WTC11 (cell line): ENCODE results near the gene ARHGAP29.

Experiments
- ATF3 ChIP-seq: sonication (generic); formaldehyde crosslinking; conservative IDR thresholded peaks from 2 replicates; pipeline ENCODE4 v1.8.1; 2022; ENCODE audit warnings: mild to moderate bottlenecking, missing genetic modification reagents
- CTCF ChIP-seq: fragments of 200-600 bp; IDR thresholded peaks from 2 replicates; pipeline ENCODE4 v1.8.0; 2022; ENCODE audit warnings: antibody characterized with exemption
- JUN ChIP-seq: sonication (generic); formaldehyde crosslinking; IDR thresholded peaks from 2 replicates; pipeline ENCODE4 v1.8.0; 2023; ENCODE audit warnings: mild to moderate bottlenecking, missing genetic modification reagents
- NFYB ChIP-seq: sonication (generic); formaldehyde crosslinking; conservative IDR thresholded peaks from 2 replicates; pipeline ENCODE4 v1.8.0; 2022; ENCODE audit warnings: low read depth, missing genetic modification reagents
- NR2C2 ChIP-seq: sonication (generic); formaldehyde crosslinking; IDR thresholded peaks from 2 replicates; pipeline ENCODE4 v1.8.0; 2022; ENCODE audit warnings: mild to moderate bottlenecking, missing genetic modification reagents
- SP1 ChIP-seq: sonication (generic); formaldehyde crosslinking; conservative IDR thresholded peaks from 2 replicates; pipeline ENCODE4 v1.8.1; 2022; ENCODE audit warnings: missing genetic modification reagents
- TCF7 ChIP-seq: sonication (generic); formaldehyde crosslinking; IDR thresholded peaks from 2 replicates; pipeline ENCODE4 v1.8.0; 2022; ENCODE audit warnings: mild to moderate bottlenecking, low read depth, missing genetic modification reagents, moderate library complexity
- ZNF138 ChIP-seq: sonication (generic); formaldehyde crosslinking; conservative IDR thresholded peaks from 2 replicates; pipeline ENCODE4 v1.8.1; 2022; ENCODE audit warnings: mild to moderate bottlenecking, moderate library complexity, missing genetic modification reagents
- TF ChIP-seq, protein P1 (sequence below): sonication (generic); formaldehyde crosslinking; IDR thresholded peaks from 2 replicates; pipeline ENCODE4 v1.8.1; 2023; ENCODE audit warnings: mild to moderate bottlenecking, missing genetic modification reagents, moderate library complexity
- TF ChIP-seq, protein P2 (sequence below): fragments of 250-450 bp; sonication (Bioruptor Pico); IDR thresholded peaks from 2 replicates; pipeline ENCODE4 v1.9.0; 2021; ENCODE audit warnings: mild to moderate bottlenecking

- TF ChIP-seq, protein P1, sequence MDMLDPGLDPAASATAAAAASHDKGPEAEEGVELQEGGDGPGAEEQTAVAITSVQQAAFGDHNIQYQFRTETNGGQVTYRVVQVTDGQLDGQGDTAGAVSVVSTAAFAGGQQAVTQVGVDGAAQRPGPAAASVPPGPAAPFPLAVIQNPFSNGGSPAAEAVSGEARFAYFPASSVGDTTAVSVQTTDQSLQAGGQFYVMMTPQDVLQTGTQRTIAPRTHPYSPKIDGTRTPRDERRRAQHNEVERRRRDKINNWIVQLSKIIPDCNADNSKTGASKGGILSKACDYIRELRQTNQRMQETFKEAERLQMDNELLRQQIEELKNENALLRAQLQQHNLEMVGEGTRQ (CRISPR knock-in tag) = no peak
- no peak for TF ChIP-seq SP1 (CRISPR knock-in tag)
- no peak for TF ChIP-seq ATF3 (CRISPR knock-in tag)
- no peak for TF ChIP-seq TCF7
- no peak for TF ChIP-seq CTCF
- TF ChIP-seq, protein P2, sequence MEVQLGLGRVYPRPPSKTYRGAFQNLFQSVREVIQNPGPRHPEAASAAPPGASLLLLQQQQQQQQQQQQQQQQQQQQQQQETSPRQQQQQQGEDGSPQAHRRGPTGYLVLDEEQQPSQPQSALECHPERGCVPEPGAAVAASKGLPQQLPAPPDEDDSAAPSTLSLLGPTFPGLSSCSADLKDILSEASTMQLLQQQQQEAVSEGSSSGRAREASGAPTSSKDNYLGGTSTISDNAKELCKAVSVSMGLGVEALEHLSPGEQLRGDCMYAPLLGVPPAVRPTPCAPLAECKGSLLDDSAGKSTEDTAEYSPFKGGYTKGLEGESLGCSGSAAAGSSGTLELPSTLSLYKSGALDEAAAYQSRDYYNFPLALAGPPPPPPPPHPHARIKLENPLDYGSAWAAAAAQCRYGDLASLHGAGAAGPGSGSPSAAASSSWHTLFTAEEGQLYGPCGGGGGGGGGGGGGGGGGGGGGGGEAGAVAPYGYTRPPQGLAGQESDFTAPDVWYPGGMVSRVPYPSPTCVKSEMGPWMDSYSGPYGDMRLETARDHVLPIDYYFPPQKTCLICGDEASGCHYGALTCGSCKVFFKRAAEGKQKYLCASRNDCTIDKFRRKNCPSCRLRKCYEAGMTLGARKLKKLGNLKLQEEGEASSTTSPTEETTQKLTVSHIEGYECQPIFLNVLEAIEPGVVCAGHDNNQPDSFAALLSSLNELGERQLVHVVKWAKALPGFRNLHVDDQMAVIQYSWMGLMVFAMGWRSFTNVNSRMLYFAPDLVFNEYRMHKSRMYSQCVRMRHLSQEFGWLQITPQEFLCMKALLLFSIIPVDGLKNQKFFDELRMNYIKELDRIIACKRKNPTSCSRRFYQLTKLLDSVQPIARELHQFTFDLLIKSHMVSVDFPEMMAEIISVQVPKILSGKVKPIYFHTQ (CRISPR knock-in tag) = no peak
- TF ChIP-seq JUN (CRISPR knock-in tag) = no peak
- TF ChIP-seq NFYB (CRISPR knock-in tag) = no peak
- TF ChIP-seq NR2C2 (CRISPR knock-in tag) = no peak
- TF ChIP-seq ZNF138 (CRISPR knock-in tag) = no peak
Observed at GRCh38 chr1:94239051-94239450, 1.7 kb upstream of the ARHGAP29 start.
